KMS-11 (cell line): ENCODE results near the gene ABHD12.

Experiments used
- H2AFZ ChIP-seq: fragments of 200-600 bp; sonication (generic); 2 replicates; pipeline ENCODE4 v1.6.1; 2016; ENCODE audit warnings: antibody characterized with exemption, mixed run types, low read depth
- H3K27ac ChIP-seq: fragments of 200-600 bp; sonication (generic); 2 replicates; pipeline ENCODE4 v1.6.1; 2016; ENCODE audit warnings: mild to moderate bottlenecking, mixed run types
- H3K27me3 ChIP-seq: fragments of 200-600 bp; sonication (generic); 2 replicates; pipeline ENCODE4 v1.6.1; 2017; ENCODE audit warnings: mild to moderate bottlenecking, low read depth, mixed run types, moderate library complexity; ENCODE audit not compliant: insufficient read depth
- H3K36me3 ChIP-seq: fragments of 200-600 bp; sonication (generic); 2 replicates; pipeline ENCODE4 v1.6.1; 2017; ENCODE audit warnings: mild to moderate bottlenecking, mixed run types; ENCODE audit not compliant: insufficient read depth
- H3K4me1 ChIP-seq: fragments of 200-600 bp; sonication (generic); 2 replicates; pipeline ENCODE4 v1.6.1; 2016; ENCODE audit warnings: mild to moderate bottlenecking, low read depth, mixed run types; ENCODE audit not compliant: poor library complexity, severe bottlenecking
- H3K4me2 ChIP-seq: fragments of 200-600 bp; sonication (generic); 2 replicates; pipeline ENCODE4 v1.7.0; 2016; ENCODE audit warnings: mild to moderate bottlenecking, mixed run types
- H3K4me3 ChIP-seq: fragments of 200-600 bp; sonication (generic); IDR thresholded peaks from 2 replicates; pipeline ENCODE4 v1.6.1; 2017; ENCODE audit warnings: low read depth, low read length, mixed read lengths; ENCODE audit not compliant: insufficient read depth
- H3K79me2 ChIP-seq: fragments of 200-600 bp; sonication (generic); 2 replicates; pipeline ENCODE4 v1.6.1; 2016; ENCODE audit warnings: low read depth, mixed run types; ENCODE audit not compliant: insufficient read depth
- H3K9ac ChIP-seq: fragments of 200-600 bp; sonication (generic); 2 replicates; pipeline ENCODE4 v1.6.1; 2016; ENCODE audit warnings: mild to moderate bottlenecking, mixed run types
- H4K20me1 ChIP-seq: fragments of 200-600 bp; sonication (generic); 2 replicates; pipeline ENCODE4 v1.6.1; 2016; ENCODE audit warnings: mild to moderate bottlenecking, mixed run types; ENCODE audit not compliant: insufficient read depth
- TF ChIP-seq, protein P1 (sequence below): fragments of 200-600 bp; sonication (generic); conservative IDR thresholded peaks from 2 replicates; pipeline ENCODE4 v1.6.1; 2017; ENCODE audit warnings: low read depth, mild to moderate bottlenecking, antibody characterized with exemption, low read length, moderate library complexity, mixed read lengths

ABHD12 gene

DNA sequence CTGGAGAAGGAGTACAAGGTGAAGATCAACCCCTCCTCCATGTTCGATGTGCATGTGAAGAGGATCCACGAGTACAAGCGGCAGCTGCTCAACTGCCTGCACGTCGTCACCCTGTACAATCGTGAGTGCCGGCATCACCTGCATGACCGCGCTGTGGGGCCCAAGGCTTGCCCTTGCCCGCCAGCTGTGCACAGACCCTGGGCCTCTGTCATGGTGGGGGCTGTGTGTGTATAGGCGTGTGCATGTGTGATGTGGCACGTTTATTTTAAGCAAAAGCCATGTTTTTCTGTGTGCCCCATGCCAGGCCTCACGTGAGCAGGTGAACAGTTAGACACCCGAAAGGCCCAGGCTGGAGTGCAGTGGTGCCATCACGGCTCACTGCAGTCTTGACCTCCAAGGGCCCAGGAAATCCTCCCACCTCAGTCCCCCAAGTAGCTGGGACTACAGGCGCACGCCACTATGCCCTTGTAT is 106.5 kb downstream of the ABHD12 start:
- H3K9ac ChIP-seq: no peak overlapping the region
- no peak overlapping the region for H3K4me3 ChIP-seq
- H3K27me3 ChIP-seq: no peaks in the 10 kb centered on the region
- H3K4me1 ChIP-seq: peaks cover 58% of the 10 kb centered on the region
- H3K4me2 ChIP-seq: no peak overlapping the region
- no peaks in the 10 kb centered on the region; the same call in 1 of the 2 replicates for H3K36me3 ChIP-seq
- H3K27ac ChIP-seq: no peak overlapping the region
- TF ChIP-seq, protein P1, sequence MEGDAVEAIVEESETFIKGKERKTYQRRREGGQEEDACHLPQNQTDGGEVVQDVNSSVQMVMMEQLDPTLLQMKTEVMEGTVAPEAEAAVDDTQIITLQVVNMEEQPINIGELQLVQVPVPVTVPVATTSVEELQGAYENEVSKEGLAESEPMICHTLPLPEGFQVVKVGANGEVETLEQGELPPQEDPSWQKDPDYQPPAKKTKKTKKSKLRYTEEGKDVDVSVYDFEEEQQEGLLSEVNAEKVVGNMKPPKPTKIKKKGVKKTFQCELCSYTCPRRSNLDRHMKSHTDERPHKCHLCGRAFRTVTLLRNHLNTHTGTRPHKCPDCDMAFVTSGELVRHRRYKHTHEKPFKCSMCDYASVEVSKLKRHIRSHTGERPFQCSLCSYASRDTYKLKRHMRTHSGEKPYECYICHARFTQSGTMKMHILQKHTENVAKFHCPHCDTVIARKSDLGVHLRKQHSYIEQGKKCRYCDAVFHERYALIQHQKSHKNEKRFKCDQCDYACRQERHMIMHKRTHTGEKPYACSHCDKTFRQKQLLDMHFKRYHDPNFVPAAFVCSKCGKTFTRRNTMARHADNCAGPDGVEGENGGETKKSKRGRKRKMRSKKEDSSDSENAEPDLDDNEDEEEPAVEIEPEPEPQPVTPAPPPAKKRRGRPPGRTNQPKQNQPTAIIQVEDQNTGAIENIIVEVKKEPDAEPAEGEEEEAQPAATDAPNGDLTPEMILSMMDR: no peak
- no peaks in the 10 kb centered on the region for H3K79me2 ChIP-seq
- no peaks in the 10 kb centered on the region for H4K20me1 ChIP-seq
- H2AFZ ChIP-seq: no peak overlapping the region

DNA sequence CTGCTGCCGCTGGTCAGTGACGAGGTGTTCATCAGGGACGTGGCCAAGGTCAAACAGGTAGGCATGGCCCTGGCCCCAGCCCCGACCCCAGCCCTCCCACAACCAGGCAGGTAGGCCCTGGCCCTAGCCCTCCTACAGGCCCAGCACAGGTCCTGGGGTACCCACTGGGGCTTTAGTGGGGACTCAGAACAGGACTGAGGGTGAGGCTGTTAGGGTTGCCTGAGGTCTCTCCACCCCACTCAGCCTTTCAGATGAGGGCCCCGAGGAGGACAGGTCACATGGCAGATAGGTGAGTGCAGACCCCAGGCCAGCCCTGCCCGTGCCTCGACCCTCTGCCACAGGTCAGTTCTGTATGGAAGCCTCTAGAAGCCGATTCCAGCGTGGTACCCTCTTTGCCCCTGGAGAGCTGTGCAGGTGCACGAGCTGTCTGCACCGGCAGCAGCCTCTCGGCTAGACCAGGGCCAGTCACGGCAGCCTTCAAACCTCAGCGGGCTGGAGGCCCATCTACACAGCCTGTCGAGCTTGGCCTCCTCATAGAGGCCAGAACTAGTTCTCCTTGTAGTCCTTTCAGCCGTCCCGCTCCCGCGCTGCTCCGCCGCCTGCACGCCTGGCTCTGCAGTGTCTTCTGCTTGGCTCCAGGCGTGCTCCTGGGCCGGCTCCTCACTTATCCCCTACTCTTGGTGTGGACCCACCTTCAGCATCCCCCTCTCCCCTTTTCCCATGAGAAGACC is 107.2 kb downstream of the ABHD12 start:
- Histone ChIP-seq H3K79me2 (no peaks in the 10 kb centered on the region), H3K4me3 (no peak overlapping the region), H3K4me2 (peak overlapping the region; percentile 84; the same call in 1 of the 2 replicates), H3K27me3 (no peaks in the 10 kb centered on the region), H2AFZ (no peak overlapping the region), H3K4me1 (peaks cover 50% of the 10 kb centered on the region), H3K36me3 (no peaks in the 10 kb centered on the region; the same call in 1 of the 2 replicates), H3K9ac (peak overlapping the region; percentile 50; the same call in 1 of the 2 replicates), H3K27ac (peak overlapping the region; percentile 85), H4K20me1 (no peaks in the 10 kb centered on the region)
- TF ChIP-seq, protein P1: no peak

DNA sequence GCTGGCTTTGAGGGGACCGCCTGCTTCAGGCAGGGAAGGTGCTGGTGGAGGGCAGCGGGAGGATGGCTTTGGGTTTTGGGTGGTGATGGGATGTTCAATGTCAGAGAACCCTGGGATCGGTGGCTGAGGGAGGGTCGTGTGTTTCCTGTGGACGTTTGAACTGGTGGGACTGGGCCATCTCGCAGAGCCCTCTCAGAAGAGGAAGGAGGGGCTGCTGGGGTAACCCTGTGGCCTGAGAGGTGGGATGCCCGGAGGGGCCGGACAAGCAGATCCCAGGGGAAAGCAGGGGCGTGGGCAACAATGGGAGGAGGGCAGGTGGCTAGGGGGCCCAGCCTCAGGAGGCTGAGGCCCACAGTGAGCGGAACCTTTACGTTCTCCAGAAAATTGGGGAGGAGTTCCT is 107.8 kb downstream of the ABHD12 start:
- Histone ChIP-seq H3K27ac (peak overlapping the region; percentile 85), H3K4me1 (peaks cover 44% of the 10 kb centered on the region), H3K9ac (peak overlapping the region; percentile 50; the same call in 1 of the 2 replicates), H3K4me2 (peak overlapping the region; percentile 84), H3K36me3 (no peaks in the 10 kb centered on the region; the same call in 1 of the 2 replicates), H3K79me2 (no peaks in the 10 kb centered on the region), H2AFZ (no peak overlapping the region), H3K4me3 (no peak overlapping the region), H3K27me3 (no peaks in the 10 kb centered on the region), H4K20me1 (no peaks in the 10 kb centered on the region)
- TF ChIP-seq, protein P1: no peak

DNA sequence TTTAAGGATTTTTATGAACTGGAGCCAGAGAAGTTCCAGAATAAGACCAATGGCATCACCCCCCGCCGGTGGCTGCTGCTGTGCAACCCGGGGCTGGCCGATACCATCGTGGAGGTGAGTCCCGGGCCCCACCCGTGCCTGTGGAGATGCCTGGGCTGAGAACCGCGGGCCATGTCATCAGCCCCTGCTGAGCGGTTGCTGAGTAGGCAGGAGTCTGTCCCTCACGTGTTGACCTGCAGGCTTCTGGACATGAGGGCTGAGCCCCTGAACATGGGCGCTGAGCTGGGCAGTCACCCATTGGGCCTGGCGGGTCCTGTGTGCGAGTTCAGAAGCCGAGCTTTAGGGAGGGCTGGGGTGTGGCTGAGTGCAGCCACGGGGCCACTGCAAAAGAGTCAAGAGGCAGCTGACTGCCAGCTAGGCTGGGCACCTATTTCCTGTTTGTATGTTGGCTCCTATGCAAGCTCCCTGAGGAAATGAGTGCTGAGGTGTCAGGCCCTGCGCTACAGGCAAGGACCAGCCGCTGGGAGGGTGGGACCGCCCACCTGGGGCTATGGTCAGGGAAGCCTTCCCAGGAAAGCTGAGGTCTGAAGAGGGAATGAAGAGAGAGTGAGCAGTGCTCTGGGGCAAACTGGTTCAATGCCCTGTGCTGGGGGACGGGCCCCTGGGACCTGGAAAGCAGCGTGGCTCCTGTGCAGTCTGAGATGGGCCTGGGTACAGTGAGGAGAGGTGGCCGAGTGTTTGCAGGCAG is 108.4 kb downstream of the ABHD12 start:
- Histone ChIP-seq H3K27ac (peak overlapping the region; percentile 85), H3K36me3 (no peaks in the 10 kb centered on the region; the same call in 1 of the 2 replicates), H3K79me2 (no peaks in the 10 kb centered on the region), H2AFZ (no peak overlapping the region), H3K9ac (peak overlapping the region; percentile 50; the same call in 1 of the 2 replicates), H3K4me3 (no peak overlapping the region), H4K20me1 (no peaks in the 10 kb centered on the region), H3K4me1 (peaks cover 40% of the 10 kb centered on the region), H3K27me3 (no peaks in the 10 kb centered on the region), H3K4me2 (peak overlapping the region; percentile 84)
- TF ChIP-seq, protein P1: no peak
